Measurements from ENCODE around the gene TTC7B.

DNA sequence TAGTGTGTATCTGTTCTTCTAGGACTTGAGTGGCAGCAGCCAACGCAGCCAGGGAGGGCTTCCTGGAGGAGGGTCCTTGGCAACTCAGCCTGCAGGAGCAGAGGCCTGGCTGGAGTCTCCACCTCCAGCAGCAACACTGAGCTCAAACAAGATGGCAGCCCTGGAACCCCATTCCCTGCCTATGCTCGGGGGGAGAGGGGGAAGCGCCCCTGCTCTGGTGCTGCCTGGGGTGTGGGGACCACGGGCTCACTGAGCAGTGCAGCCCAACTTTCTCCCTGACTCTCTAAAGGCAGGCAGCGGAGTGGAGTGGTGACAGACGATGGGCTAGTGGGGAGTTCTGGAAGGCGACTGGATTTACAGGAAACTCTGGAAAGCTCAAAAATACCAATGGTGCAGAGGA is 258.7 kb downstream of the TTC7B start:
- TF ChIP-seq, protein P1, sequence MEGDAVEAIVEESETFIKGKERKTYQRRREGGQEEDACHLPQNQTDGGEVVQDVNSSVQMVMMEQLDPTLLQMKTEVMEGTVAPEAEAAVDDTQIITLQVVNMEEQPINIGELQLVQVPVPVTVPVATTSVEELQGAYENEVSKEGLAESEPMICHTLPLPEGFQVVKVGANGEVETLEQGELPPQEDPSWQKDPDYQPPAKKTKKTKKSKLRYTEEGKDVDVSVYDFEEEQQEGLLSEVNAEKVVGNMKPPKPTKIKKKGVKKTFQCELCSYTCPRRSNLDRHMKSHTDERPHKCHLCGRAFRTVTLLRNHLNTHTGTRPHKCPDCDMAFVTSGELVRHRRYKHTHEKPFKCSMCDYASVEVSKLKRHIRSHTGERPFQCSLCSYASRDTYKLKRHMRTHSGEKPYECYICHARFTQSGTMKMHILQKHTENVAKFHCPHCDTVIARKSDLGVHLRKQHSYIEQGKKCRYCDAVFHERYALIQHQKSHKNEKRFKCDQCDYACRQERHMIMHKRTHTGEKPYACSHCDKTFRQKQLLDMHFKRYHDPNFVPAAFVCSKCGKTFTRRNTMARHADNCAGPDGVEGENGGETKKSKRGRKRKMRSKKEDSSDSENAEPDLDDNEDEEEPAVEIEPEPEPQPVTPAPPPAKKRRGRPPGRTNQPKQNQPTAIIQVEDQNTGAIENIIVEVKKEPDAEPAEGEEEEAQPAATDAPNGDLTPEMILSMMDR (IDR thresholded peaks at IDR 0.05; ENCODE audit: borderline replicate concordance, extremely low read depth, low read length, poor library complexity, severe bottlenecking): no peak
- TF ChIP-seq EZH2 (IDR thresholded peaks at IDR 0.05; ENCODE audit: borderline replicate concordance, low read depth, low read length, severe bottlenecking): no peak
